Sigmoid colon (tissue), 4 donors: ENCODE results near the gene SMIM44.

Source experiments
- POLR2AphosphoS5 ChIP-seq, 4 donors: sonication (generic); formaldehyde crosslinking; IDR thresholded peaks; one replicate each; pipeline ENCODE4 v1.6.1; 2017; ENCODE audit warnings: antibody characterized with exemption in 4 of 4
- TF ChIP-seq, protein P1 (sequence below), 4 experiments: fragments of 450-650 bp in 3 of 4; fragments of 200-600 bp in 1 of 4; IDR thresholded peaks; one replicate each; pipeline ENCODE4 v1.5.1; 2016 to 2019; ENCODE audit warnings: antibody characterized with exemption in 4 of 4, mild to moderate bottlenecking in 3 of 4, moderate library complexity in 2 of 4

DNA sequence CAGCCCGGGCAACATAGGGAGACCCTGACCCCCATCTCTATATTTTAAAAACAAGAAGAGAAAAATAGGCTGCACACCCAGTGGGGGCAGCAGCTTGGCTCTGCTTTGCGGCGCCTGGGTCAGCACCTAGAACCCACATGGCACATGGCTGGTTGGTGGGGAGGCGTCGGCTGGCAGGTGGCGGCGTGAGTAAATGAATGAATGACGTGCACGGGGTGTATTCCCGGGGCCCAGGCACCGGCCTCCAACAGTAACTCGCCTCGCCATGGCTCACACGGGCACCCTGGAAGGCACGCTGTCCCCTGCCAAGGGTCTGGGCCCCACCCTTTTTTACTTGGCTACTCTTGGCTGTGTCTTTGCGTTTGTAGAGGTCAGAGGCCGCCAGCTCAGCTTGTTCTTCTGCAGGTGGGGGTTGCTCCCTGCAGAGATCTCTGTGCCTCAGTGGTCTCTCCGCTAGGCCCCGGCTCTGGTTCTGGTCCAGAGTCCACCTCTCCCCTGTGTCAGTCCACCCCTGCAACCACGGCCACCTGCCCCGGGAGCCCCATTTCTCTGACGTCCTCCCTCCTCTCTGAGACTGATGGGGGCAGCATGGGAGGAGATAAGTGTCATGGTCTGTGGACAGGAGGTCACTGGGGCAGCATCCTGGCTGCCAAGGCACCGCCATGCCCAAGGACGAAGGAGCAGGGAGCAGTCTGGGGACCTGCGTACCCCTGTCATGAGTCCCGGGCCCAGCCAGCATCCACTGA is 28.4 kb upstream of the SMIM44 start:
- TF ChIP-seq, protein P1, sequence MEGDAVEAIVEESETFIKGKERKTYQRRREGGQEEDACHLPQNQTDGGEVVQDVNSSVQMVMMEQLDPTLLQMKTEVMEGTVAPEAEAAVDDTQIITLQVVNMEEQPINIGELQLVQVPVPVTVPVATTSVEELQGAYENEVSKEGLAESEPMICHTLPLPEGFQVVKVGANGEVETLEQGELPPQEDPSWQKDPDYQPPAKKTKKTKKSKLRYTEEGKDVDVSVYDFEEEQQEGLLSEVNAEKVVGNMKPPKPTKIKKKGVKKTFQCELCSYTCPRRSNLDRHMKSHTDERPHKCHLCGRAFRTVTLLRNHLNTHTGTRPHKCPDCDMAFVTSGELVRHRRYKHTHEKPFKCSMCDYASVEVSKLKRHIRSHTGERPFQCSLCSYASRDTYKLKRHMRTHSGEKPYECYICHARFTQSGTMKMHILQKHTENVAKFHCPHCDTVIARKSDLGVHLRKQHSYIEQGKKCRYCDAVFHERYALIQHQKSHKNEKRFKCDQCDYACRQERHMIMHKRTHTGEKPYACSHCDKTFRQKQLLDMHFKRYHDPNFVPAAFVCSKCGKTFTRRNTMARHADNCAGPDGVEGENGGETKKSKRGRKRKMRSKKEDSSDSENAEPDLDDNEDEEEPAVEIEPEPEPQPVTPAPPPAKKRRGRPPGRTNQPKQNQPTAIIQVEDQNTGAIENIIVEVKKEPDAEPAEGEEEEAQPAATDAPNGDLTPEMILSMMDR (IDR thresholded peaks at IDR 0.05) = no peak
- no peak for TF ChIP-seq POLR2AphosphoS5 (IDR thresholded peaks at IDR 0.05)
